Activated effector memory CD4-positive, alpha-beta T cell treated with anti-CD3 and anti-CD28 coated beads, Interleukin-2, amount 50 U/mL, for 16 hours (primary cell): ENCODE measurements around the gene CYB5R4.

ENCODE experiments used
- DNase-seq: peaks from one replicate; pipeline ENCODE4 v3.0.0-alpha.2; 2020

Gene CYB5R4

DNA sequence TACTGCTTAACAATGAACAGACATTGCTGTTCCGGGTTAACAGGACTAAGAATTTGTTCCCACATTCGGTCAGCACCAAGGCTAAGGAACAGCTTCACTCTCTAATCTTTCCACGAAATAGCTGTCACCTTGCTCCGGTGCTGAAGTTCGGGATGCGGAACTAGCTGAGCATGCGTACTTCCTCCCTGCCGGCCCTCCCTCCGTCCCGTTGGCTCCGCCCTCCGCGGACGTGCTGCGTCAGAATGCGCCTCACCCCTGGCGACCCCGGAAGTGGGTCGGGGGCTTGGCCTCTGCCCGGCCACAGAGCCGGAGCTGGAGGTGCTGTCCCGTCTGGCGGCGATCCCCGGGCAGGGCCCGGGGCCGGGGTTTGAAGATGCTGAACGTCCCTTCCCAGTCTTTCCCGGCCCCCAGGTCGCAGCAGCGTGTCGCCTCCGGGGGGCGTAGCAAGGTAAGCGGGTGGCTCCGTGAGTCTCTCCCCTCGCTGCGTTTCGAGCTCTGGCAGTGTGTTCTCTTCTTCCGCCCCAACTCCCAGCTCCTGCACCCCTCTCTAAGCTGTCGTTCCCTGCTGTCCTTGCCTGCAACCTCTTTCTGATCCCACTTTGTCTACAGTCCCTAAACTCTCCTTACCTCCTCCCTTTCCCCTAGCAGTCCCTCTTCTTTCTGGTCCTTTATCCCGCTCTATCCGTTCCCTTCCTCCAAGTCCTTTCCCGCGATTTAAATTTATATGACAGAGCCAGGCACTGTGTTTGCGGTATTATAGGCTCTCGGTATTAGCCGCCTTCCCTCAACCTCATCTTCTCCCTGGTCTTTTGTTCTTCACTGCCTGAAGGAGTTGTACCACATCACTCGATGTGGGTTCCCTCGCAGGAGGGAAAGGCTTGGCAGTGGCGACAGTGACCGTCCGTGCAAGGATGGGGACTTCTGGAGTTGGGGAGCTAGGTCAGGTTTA lies at the start of gene CYB5R4:
TSS of gene CYB5R4 (plus strand) at position 280 of the 949 bp plus-strand sequence. CDS start at position 374, 94 bp downstream.
- DNase-seq, result peak; percentile 97

GRCh38 chr6:83812595-83812994 lies 46.9 kb upstream of the CYB5R4 start:
- no peak for DNase-seq

DNA sequence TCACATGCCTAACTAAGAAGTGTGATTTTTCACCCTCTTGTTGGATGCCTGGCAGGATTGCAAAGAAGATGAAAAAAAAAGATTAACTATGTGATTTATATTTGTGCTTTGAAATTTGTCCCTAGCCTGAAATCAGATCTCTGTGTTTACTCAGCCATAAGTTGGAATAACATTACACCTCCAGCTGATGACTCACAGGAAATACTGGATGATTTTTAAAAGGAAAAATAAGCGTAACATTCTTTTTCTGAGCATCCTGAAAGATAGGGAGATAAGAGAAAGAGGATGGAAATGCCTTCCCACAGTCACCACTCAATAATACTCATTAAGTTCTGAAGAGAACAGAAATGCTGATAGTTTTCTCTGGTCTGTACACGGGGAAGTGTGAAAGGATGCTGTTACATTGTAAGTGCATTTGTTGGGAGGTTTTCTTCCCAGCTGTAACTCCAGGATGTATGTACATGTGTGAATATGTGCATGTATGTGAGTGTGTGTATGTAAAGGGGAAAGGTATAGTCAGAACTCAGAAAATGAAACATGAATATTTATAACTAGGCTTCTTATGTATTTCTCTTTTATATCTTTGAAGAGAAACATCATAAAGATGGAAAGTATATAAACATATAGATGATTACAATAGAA lies 43.7 kb upstream of the CYB5R4 start:
- no peak for DNase-seq

DNA sequence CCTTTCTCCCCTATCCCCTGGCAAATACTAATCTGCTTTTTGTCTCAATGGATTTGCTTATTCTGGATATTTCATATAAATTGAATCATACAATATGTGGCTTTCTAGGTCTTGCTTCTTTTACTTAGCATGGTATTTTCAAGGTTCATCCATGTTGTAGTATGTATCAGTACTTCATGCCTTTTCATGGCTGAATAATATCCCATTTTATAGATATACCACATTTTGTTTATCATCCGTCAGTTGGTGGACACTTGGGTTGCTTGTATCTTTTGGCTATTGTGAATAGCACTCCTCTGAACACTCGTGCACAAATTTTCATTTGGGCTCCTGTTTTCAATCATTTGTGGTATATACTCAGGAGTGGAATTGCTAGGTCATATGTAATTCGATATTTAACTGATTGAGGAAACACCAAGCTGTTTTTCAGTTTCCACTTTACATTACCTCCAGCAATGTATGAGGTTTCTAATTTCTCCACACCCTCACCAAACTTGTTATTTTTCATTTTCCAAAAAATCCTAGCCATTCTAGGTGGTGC lies 36.8 kb upstream of the CYB5R4 start:
- no peak for DNase-seq

- no peak for DNase-seq
Measured at GRCh38 chr6:83824388-83824801, 35.1 kb upstream of the CYB5R4 start.

DNA sequence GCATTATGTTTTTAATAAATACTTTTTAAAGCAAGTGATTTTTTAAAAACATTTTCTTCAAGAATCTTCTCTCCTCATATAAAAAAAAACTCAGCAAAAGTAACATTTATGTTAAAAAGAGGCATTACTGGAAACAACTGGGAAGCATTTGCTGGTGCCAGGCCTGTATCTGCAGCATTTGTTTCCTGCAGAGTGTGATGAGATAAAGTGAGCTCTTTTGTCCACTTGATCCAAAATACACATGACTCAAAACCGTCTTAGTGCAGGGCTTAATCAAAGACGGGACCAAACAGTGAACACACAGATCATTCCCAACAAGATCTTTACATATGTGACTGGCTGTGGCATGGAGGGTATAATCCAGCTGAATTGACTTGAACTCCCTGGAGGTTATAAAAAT lies 34.7 kb upstream of the CYB5R4 start:
- no peak for DNase-seq

- no peak for DNase-seq
Measured at GRCh38 chr6:83827050-83827449, 32.4 kb upstream of the CYB5R4 start.

GRCh38 chr6:83838727-83839126 lies 20.8 kb upstream of the CYB5R4 start:
- DNase-seq, result no peak

- DNase-seq, result no peak
Measured at GRCh38 chr6:83844170-83844569, 15.3 kb upstream of the CYB5R4 start.

DNA sequence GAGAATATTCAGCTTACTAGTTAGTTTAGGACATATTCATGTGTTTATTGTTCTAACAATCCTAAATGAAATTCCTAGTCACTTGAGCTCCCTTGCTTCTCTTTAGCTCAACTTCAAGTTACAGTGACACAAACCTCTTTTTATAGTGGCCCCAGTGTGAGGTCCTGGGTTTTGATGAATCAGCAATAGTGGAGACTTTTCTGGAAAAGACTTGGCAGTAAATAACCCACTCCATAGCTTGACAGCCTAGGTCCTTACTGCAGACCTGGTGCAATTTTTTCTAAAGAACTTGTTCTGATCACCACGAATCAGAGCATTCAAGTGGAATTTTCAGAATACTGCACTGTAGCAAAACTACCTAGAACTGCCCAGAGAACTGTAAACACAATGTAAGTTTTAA lies 13.2 kb upstream of the CYB5R4 start:
- no peak for DNase-seq

DNA sequence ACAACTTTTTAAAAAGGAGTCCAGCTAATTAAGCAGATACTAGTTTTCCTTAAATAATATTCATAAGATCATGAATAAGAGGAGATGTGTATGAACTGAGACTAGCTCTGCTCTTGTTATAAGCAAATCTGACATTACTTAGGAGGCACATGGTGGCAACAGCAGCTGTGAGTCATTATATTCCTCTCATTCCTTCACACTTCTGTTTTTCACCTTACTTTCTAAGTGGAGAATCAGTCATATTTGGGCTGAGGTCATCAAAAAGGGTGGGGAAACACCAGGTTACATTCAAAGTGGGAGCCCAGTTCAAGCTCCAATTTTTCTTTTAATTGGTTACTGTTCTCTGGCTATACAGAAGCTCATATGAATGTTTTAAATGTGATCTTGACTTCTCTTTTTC lies 12.3 kb upstream of the CYB5R4 start:
- no peak for DNase-seq

DNA sequence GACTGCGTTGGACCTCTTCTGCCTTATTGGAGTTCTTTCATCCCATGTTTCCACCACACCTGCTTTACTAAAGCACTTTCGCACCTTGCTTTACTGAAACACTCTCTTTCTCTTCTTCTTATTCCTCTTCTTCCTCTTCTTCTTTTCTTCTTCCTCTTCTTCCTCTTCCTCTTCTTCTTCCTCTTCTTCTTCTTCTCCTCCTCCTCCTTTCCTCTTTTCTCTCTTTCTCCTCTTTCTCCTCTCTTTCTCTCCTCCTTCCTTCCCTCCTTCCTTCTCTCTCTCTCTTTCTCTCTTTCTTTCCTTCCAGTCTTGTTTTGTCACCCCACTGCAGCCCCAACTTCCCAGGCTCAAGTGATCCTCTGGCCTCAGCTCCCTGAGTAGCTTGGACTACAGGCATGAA lies 10.4 kb upstream of the CYB5R4 start:
- DNase-seq, result no peak

GRCh38 chr6:83849610-83850009 lies 9.9 kb upstream of the CYB5R4 start:
- DNase-seq, result no peak

DNA sequence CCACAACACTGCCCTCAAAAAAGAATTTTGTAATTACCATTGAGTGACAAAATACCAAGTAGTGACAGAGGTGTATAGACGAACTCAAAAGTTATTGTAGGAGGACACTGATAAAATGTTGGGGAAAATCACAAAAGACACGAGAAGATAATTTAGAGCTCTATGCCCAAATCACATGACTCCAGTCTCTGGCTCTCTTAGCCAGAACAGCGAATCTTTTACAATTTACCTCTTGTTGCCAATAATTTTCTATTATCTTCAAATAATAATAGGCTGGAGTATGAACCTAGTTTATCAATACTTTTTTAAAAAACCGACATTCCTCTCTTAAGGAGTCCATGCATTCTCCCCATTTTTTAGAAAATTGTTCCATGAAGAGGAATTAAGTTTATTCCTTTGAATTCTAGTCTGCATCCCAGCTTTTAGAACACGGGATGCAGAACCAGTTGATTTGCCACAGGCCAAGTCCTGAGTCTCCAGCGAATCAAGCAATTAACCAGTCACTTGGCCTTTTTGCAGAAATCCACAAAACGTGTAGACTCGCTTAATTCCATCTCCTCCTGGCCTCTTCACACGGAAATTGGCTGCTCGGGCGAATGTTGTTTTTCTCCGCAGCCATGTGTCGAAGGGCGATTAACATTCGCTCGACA lies 6.8 kb upstream of the CYB5R4 start:
- no peak for DNase-seq

DNA sequence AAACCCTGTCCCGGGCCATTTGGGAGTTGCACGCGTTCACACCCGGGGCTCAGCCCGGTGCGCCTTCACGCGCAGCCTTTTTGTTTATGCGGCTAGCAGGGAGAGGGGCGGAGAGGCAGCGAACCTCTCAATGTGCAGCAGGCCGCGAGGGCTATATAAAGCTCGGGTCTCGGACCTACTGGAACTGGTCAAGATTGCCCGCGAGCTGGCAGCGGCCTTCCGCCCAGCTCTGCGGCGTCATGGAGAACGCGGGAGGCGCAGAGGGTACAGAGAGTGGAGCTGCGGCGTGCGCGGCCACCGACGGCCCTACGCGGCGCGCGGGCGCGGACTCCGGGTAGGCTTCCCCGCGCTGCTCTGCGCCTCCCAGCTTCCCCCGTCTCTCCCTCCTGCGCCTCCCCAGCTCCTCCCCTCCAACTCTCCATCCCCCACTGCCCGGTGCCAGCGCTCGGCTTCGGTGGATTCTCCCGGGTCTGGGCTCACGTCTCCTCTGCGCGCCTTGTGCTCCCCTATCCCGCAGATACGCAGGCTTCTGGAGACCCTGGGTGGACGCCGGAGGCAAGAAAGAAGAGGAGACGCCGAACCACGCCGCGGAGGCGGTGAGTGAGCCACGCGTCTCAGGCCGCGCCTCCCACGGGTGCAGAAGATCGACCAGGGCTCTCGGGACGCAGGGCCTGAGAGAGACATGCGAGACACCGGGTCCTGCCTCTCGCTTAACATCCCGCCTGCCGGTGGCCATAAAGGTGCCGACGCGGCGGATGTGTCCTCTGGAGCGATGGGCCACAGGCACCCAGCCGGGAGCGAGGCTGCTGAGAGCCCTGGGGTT lies 6.1 kb upstream of the CYB5R4 start, which contains the start of gene RIPPLY2:
TSS of gene RIPPLY2 (plus strand) at position 183 of the 823 bp plus-strand sequence. CDS start at position 240, 57 bp downstream.
- peak; percentile 62 for DNase-seq

DNA sequence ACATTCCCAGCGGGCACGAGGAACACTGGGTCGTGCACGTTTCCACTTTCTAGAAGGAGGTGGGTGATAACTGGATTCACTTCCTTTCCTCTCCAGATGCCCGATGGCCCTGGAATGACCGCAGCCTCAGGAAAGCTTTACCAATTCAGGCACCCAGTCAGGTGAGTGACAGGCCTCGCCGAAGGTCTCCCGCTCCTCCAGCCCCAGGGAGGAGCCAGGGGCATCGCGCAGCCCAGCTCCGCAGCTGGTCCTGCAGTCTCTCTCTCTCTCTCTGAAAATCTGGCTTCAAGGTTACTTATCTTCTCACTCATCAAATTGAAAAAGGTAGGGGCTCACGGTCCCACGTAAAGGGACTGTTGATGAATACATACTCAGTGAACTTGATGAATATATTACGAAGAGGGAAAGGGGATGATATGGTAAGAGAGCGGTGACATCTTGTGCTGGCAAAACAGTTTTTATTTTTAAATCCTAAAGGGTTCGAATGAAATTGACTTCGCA lies 5.4 kb upstream of the CYB5R4 start:
- no peak for DNase-seq

DNA sequence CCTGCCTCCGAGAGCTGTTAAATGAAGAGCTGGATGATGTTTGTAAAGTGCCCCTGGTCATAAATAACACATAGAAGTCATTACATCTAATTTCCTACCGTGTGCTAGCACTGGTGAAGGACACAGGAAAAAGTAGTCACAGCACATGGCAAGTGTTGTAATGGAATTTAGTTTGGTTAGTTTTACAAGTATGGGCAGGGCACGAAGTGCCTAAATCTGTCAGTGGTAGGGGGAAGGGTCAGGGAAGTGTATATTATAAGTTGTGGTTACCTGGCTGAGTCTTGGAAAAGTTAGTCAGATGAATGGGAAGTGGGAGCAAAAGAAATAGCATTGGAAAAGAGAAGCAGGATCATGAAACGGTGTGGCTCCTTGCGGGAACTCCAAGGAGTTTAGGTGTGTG lies 4.7 kb upstream of the CYB5R4 start:
- DNase-seq, result no peak

DNA sequence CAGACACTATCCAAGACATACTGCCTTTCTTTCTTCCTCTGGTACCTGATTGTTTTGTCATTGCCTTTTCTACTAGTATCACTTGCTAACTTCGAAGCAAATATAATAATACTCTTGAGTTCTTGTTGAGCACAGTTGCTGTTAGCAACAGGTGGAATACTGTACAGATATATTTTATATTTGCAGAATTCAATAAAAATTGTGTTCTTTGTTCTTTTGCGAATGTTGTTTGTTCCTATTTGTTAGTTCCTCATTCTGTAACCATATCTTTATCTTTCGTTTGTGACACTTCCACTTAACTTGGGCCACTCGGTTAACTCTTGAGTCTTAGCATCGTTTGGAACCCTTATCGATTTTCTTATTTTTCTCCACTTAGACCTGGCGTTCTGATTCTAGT lies 868 bp downstream of the CYB5R4 start:
- DNase-seq, result no peak

GRCh38 chr6:83860782-83861495 lies 1.4 kb downstream of the CYB5R4 start:
- DNase-seq, result no peak

- no peak for DNase-seq
Measured at GRCh38 chr6:83862776-83863471, 3.4 kb downstream of the CYB5R4 start.

DNA sequence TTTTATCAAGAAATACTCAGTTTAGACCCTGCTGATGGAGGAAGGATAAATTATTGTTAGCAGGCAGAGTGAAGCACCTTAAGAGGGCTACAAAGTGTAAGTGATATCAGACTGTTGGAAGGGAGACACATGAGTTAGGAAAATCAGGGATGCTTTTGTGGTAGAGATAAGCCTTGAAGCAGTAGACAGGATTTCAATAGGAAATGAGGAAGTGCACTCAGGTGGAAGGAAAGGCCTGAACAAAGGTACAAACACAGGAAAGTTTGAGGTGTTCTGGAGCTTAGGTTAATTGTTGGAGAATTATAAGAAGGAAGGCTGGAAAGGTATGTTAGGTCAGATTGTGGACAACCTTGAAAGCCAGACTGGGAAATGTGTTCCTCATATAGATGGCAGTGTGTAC lies 7.6 kb downstream of the CYB5R4 start:
- no peak for DNase-seq
